Spleen (tissue), 7 donors: ENCODE data around the gene FABP3.
"Not testable (repeated sequence)": the region's sequence is repeated elsewhere in the genome, so short reads cannot be mapped to it uniquely, and the experiment has no call there.

Experiments
- POLR2A ChIP-seq, 3 donors: fragments of 450-650 bp; IDR thresholded peaks; one replicate each; pipeline ENCODE4 v1.5.1; 2017; ENCODE audit warnings: antibody characterized with exemption in 3 of 3, mild to moderate bottlenecking in 1 of 3
- POLR2AphosphoS5 ChIP-seq, 3 donors: sonication (generic); formaldehyde crosslinking; IDR thresholded peaks; one replicate each; pipeline ENCODE4 v1.5.1; 2017; ENCODE audit warnings: antibody characterized with exemption in 3 of 3
- TF ChIP-seq, protein P1 (sequence below), 11 experiments: fragments of 200-600 bp in 7 of 11; fragments of 450-650 bp in 4 of 11; sonication (generic) in 4 of 11; IDR thresholded peaks in 8 of 11; conservative IDR thresholded peaks in 3 of 11; 1 replicate in 7 of 11; 2 replicates in 4 of 11; pipeline versions ENCODE4 v1.4.0 to v1.8.0; 2016 to 2021; ENCODE audit warnings: antibody characterized with exemption in 11 of 11, inconsistent platforms in 4 of 11, mild to moderate bottlenecking in 1 of 11
- donor health status: DM: no; HTN: no; CAD: no; lungs with moderate emphysema.
- donor health status: DM: no; HTN: no; CAD: no.
- donor health status: DM: no; HTN: no; CAD: no.

DNA sequence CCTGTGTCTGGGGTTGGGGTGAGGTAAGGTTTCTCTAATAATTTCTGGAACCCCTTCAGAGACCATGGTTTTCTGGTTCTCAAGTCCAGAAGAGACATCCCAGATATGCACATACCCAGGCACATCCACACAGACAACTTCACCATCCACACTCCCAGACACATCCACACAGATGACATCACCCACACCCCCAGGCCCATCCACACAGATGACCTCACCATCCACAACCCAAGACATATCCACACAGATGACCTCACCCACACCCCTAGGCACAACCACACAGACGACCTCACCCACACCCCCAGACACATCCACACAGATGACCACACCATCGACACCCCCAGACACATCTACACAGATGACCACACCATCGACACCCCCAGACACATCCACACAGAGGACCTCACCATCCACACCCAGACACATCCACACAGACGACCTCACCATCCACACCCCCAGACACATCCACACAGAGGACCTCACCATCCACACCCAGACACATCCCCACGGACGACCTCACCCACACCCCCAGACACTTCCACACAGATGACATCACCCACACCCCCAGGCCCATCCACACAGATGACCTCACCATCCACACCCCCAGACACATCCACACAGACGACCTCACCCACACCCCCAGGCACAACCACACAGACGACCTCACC, 13.8 kb upstream of the FABP3 start:
- TF ChIP-seq, protein P1, sequence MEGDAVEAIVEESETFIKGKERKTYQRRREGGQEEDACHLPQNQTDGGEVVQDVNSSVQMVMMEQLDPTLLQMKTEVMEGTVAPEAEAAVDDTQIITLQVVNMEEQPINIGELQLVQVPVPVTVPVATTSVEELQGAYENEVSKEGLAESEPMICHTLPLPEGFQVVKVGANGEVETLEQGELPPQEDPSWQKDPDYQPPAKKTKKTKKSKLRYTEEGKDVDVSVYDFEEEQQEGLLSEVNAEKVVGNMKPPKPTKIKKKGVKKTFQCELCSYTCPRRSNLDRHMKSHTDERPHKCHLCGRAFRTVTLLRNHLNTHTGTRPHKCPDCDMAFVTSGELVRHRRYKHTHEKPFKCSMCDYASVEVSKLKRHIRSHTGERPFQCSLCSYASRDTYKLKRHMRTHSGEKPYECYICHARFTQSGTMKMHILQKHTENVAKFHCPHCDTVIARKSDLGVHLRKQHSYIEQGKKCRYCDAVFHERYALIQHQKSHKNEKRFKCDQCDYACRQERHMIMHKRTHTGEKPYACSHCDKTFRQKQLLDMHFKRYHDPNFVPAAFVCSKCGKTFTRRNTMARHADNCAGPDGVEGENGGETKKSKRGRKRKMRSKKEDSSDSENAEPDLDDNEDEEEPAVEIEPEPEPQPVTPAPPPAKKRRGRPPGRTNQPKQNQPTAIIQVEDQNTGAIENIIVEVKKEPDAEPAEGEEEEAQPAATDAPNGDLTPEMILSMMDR (IDR thresholded peaks at IDR 0.05 in 8 of 11, conservative IDR thresholded peaks at IDR 0.05 in 3 of 11) = not testable (repeated sequence)
- not testable (repeated sequence) for TF ChIP-seq POLR2A, POLR2AphosphoS5 (IDR thresholded peaks at IDR 0.05)
